HuH-7 (cell line): ENCODE results near the gene VEPH1.

Source experiments
- DNase-seq: peaks from one replicate; pipeline ENCODE4 v3.0.0; 2011; ENCODE audit warnings: low spot score

VEPH1 gene

DNA sequence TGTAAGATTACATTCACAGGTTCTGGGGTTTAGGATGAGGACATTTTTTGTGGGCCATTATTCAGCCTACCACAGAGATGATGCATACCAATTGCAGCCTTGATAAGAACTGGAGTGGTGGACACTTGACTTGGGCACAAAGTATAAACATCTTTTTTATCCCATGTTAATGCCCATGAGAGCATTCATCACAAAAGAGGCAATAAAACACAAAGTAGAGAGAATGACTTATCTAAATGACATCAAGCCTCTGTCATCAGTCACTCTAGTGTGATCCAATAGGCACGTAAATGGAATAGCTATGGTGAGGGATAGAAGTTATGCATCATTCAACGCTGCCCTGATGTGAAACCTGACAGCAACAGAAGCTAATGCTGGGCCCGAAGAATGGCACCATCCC, 25.8 kb downstream of the VEPH1 start:
- no peak for DNase-seq

DNA sequence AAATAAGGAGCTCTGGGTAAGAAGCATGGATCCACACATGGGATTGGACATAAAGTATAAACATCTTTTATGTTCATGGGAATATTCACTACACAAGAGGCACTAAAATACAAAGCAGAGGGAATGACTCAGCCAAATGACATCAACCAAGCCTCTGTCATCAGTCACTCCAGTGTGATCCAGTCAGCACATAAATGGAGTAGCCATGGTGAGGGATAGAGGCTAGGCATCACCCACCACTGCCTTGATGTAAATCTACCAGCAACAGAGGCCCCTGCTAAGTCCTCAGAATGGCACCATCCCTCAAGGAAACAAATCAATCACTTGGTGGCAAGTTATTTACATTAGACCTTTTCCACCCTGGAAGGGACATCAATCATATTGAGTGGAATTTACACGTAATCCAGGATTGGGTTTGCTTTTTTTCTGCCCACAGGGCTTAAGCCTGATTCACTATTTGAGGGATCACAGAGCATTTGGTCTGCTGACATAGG, 27.2 kb downstream of the VEPH1 start:
- no peak for DNase-seq

DNA sequence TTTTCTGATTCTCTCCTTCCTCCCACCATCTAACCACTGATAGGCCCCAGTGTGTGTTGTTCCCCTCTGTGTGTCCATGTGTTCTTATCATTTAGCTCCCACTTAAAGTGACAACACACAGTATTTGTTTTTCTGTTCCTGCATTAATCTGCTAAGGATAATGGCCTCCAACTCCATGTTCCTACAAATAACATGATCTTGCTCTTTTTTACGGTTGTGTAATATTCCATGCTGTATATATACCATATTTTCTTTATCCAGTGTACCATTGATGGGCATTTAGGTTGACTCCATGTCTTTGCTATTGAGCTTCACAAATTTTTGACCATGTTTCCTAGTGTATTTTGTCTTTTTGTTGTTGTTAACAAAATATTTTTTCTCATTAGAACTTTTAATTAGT, 30.6 kb downstream of the VEPH1 start:
- no peak for DNase-seq

DNA sequence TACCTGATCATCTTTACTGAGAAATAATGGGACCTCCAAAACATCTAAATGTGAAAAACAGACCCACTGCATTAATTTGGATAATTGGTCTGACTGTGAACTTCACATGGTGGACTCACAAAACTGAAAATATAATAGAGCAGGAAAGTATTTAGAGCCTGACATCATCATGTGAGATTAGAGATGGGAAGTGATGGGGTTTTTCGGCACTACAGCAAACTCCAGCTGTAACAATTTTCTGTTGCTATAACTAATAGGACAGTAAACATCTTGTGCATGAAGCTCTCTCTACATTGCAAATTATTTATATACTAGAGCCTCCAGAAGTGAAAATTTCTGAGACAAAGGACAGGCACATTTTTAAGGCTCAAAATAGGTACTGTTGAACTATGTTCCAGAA, 32.2 kb downstream of the VEPH1 start:
- no peak for DNase-seq

DNA sequence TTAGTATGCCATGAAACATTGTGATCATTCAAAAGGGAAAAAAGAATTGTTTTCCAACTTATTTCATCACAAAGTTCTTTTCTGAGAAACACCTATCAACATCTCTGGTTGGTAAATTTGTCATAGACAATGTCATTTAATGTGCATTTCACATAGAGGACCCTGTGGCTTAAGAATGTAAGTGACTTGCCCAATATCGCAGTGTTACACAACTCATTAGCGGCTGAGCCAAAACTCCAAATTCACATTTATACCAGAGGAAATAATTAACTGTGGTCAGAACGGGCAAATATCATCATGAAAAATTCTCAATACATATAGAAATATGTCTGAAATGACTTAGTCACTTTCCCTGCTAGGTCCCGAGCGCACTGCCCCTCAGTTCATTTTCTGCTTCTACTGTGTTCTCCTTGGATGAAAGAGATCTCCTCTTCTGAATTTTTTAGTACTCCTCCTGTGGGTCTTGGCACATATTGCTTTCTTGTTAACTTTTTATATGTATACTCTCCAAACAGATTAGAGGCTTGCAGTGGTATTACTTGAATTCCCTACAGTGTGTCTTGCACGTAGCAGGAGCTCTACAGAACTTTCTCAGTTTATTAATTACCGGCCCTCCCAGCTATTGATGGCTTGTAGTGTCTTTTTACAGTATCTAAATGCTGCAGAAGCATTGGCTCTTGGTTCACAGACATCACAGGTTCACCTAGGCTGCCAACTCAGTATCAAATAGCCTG, 33.5 kb downstream of the VEPH1 start:
- DNase-seq, result no peak

DNA sequence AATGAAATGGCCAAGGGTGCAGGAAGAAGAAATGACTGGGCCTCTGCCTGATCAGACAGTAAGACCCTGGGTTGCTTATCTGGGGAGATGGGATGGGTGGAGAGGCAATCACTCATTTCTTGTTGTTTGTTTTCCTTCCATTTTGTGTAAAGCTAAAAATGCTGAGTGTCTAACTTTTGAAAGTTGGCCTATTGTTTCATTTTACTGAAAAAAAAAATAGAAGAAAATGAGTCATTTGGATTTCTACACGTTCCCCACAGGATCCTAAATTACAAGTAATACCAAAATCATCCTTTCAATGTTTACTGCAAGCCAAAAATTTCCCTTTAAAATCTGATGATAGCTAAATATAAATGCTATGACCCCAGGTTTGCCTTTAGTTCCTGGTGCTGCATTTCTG, 36.0 kb downstream of the VEPH1 start:
- DNase-seq, result no peak

DNA sequence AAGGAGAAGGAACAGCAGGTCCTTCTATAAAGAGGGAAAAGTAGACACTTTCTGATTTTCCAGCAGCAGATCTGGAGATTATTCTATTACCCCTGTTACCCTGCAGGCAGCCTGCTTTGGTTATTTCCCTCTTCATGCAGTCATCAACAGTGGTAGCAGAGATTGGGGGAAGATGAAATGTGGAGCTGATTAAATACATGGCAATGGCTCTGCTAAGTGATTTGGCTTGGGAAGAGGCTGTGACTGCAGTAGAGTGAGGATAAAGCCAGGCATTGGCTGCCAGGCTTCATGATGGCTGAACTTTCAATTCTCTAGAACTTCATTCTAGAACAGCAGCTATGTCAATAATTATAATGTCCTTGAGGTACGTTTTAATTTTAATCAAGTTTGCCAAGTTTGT, 37.5 kb downstream of the VEPH1 start:
- DNase-seq, result no peak

DNA sequence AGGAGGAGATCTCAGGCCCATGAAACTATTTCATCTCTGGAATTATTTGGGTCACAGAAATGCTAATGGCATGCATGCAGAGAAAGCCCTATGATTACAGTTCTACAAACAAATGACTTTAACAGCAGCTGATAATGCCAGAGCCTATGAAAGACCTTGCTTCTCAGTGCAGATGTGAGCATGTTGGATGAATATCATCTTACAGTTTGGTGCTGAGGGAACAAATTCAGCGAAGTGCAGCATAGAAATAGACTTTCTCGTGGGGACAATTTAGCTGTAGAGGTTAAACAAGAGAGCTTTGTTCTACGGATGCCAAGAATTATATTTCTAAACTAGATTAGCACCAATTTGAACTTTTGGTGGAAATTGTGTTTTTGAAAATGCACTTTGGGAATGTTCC, 38.9 kb downstream of the VEPH1 start:
- no peak for DNase-seq

DNA sequence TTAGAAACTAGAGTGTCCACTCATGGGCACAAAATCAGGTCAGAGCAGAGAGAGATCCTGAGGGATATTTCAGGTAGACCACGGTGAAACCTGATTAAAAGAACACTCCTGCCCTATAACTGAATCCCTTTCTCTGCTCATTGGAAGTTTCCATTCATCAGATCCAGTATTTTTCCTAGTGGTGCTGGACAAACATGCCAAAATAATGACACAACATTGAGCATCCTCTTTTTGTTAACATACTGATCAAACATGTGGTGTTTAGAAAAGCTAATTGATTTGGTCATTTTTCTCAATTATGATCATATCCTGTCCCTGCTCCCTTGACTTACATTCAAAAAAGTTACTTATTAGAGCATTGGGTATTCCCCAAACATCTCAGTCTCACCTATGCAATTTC, 39.4 kb downstream of the VEPH1 start:
- DNase-seq, result no peak

DNA sequence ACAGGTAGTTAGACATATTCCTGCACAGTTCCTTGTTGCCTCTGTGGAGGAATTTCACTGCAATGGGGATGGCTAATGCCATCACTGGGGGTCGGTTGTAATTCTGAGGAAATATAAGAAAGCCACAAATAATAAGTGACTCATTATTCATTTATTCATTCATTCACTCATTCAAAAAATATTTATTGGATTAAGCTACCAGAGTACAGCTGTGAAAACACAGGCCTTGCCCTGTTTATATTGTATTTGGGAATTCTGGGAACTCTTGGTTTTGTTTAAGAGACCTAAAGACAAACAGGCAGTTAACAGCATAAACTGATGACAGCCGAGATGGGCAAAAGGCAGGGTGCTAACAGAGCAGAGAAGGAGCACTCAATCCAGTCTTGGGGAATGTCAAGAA, 43.0 kb downstream of the VEPH1 start:
- DNase-seq, result no peak

DNA sequence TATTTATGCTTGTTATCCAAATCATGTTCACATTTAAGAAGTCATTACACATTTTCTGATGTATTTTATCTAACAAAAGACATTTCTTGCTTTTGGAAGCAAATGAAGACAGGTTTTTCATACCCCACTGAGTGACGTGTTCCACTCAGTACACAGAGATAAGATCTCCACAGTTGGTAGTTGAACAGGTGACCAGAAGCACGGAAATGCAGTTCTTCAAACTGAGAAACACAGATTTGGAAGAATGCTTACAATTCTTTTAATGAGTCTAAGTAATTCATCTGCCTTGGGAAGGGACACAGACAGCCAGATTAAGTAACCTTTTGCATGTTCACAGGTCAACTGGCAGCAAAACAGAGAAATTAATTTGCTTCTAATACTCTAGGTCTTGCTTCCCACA, 43.5 kb downstream of the VEPH1 start:
- DNase-seq, result no peak

DNA sequence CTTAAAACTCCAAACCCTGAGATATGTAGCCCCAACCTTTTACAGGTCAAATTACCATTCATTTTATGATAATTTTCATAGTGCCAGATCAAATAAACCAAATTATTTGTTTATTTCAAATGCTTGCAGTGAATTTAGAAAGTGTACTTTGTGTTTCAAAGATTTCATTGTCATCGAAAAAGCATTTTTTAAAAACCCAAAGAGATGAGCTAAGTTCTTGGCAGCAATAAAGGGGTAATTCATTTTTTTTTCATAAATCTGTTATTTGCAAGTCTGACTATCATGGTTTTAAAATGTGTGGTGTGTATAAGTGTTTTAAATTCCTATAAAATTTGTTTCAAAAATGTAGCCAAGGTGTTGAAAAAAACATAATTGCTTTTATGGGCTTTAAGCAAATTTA, 49.4 kb downstream of the VEPH1 start:
- no peak for DNase-seq

DNA sequence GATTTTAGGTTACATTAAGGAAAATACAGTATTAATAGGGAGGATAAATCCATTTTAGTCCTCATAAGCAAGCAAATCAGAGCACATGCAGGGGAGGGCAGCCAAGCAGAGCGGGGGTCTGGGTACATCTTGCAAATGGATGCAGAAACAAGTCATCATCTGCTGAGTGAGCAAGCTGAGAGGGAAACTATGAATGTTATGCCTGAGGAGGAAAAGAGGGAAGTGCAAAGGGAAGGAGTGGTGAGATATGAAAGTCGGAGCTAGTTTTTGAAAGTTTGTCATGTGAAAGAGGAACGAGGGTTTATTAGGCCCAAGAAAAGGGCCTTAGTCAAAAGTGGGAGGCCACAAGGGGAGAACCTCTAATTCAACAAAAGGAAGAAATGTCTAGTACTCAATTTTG, 51.1 kb downstream of the VEPH1 start:
- no peak for DNase-seq

DNA sequence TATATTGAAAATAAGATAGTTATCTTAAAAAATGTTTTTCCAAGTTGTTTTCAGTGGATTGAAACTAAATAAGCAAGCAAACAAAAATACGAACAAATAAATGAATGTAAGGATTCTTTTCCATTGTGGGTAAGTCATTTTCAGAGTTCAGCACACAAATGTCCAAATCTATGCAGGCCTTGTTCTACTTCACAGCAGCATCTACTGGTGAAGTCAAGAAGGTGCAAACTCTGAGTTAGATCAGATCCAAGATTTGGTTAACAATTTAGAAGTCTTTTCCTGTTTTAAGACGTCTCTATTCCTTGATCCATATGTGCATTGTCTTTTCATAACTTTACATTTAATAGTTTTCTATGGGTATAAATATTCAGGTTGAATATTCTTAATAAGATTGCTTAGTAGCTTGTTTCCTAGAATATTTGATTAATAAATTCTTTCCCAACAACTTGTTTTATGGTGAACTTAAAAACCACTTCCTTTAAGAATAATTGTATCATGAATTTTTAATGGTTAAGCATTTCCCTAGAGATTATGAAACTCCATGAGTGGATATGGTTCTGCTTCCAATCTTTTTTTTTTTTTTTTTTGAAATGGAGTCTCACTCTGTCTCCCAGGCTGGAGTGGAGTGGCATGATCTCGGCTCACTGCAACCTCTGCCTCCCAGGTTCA, 56.1 kb downstream of the VEPH1 start:
- peak; percentile 5 for DNase-seq

DNA sequence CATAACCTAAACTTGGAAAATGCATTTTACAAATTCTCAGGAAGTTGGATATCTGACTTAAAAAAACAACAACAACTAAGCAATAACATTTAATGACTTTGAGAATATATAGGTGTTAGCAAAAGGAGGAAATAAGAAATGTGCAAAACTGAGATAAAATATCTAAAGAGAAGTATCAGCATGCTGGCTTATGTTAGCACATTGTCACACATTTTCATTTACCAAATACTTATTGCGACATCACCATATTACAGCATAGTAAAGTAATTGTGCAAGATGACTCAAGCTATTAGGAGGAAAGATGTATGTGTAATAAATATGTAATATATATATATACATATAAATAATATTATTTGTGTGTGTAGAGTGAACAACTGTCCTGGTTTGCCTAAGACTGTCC, 57.4 kb downstream of the VEPH1 start:
- DNase-seq, result no peak

DNA sequence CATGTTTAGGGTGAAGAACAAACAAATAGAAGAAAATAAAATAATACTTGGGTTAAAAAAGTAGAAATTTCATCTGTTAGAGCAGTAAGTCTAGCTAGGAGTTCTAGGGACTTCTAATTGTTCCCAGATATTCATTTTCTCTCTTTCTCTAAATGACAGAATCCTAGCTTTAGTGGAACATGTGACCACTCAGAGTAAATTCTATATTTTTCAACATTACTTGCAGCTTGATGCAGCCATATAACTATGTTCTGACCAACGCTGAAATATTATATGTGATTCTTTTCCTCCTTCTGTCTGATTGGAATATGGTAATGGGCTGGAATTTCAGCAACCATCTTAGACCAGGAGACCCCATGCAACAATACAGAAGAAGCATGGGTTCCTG, 58.4 kb downstream of the VEPH1 start:
- DNase-seq, result no peak

DNA sequence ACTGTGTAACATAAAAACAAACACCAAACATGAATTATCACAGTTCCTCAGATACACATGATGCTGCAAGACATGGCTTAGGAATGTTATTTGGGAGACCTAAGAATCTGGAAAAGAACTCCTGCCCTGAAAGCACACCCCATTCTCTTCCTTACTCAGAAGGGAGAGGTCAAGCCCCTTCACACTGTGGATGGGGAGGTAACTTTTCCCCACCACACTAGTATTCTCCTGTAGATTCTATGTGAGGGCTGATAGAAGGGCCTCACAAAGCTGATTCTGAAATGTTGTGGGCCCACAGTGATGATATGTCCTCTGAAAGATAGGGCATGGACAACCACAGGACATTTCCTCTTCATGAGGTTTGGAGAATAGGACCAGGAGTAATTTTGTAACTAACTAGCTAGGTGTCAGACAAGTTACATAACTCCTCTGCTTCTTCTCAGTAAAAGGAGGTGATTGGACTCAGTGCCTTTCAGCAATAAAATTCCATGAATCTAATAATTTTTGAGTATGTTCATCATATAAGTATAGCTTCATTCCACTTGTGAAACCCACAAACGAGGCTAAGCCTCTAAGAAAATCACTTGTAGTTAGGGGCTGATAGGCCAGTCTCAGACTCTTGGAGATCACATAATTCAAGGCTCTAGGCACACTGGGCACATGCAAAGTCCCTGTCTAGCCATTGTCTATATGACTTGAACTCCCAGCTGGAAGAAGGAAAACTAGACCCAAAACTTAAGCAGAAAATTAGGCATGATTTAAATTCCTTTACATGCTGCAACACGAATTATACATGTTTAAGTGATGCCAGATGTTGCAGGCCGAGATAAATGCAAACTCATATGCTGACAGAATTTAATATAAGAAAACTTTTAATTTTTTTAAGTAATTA, 59.1 kb downstream of the VEPH1 start:
- no peak for DNase-seq

DNA sequence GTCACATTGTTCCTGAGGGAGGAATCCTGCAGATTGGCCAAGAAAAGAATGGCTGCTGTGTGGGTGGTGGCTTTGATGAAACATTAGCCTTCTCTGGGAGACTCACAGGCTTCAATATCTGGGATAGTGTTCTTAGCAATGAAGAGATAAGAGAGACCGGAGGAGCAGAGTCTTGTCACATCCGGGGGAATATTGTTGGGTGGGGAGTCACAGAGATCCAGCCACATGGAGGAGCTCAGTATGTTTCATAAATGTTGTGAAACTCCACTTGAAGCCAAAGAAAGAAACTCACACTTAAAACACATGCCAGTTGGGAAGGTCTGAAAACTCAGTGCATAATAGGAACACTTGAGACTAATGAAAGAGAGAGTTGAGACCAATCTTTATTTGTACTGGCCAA, 60.5 kb downstream of the VEPH1 start:
- no peak for DNase-seq

DNA sequence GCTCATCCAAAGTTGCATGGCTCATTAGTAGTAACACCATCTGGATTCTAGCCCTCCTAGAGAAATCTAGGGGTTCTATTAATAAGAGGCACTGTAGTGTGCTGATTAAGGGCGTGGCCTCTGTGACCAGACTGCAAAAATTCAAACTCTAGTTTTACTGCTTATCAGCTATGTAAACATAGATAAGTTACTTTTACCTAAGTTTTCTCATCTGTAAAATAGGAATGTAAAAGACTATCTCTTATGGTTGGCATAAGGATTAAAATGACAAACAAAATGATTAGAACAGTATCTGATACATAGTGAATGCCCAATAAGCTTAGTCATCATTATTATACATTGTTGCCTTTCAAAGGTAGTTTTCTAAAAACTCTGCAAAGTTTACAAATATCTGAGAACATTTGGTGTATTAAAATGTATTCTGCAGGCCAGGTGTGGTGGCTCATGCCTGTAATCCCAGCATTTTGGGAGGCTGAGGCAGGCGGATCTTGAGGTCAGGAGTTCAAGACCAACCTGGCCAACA, 62.1 kb downstream of the VEPH1 start:
- DNase-seq, result no peak

DNA sequence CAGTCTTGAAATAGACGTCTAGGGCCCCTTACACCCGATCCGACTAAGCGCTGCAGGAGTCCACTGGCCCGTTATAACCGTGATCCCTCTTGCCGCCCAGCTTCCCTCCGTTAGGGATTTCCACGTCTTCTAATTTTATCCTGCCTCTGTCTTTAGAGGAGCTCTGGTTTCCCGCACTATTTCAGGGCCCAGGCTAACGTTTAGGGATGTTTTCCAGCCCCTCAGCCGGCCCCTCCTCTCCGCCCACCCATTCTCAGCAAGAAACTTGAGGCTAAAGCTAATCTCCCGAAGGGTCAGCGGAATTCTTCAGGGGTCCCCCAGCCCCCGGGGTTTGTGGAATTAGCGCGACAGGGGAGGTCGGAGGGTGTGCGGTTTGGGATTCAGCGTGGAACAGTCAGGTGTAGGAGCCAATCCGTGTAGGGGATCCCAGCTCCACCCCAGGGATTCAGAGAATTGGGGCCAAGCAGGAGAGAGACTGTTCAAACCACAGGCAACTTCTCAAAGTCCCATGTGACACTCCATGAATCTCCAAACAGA, 65.0 kb downstream of the VEPH1 start:
- peak; percentile 7 for DNase-seq

DNA sequence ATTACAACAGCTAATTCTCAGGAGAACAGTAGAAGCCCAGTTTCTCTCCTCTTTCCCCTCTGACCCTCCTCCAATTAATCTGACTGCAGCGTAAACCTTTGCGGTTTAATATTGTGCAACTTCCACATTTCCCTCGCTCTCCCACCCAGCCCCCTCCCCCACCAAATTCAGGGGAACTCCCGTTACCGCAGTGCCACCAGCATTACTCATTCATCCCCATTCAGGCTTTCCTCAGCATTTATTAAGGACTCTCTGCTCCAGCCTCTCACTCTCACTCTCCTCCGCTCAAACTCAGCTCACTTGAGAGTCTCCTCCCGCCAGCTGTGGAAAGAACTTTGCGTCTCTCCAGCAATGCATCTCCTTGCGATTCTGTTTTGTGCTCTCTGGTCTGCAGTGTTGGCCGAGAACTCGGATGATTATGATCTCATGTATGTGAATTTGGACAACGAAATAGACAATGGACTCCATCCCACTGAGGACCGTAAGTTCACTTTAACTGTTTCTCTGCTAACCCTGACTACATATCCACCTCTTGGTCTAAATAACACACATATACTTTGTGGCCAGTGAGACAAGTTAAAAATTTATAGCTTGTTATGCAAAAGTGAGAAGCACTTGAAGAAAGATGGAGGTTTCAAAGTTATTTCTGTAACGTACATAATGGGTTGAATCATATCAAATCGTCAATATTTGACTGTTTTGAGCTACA, 66.5 kb downstream of the VEPH1 start, which contains the start of gene PTX3:
PTX3 (plus strand) TSS at position 268 of the 709 bp plus-strand sequence; CDS start at position 352, 84 bp downstream.
- DNase-seq, result peak; percentile 20

DNA sequence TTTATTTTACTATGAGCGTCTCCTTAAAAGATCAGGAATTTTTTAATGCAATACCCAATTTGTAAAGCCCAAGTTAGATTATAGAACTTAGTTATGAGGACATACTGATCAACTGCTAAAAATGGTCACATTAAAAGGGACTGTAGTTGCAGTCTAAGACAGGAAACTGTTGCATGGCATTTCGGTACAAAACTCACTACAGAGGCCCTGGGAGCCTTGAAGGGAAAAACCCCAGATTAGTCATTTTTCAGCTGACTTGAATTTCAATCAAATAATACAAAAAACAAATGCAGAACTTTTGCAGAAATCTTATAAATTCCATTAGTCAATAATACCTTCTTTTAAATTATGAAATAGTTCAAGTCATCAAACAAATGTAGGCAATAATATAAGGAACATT, 73.5 kb downstream of the VEPH1 start:
- DNase-seq, result no peak
